HG03095 (cell line): ENCODE measurements around the gene BEND7.
"Not testable (repeated sequence)": the region's sequence is repeated elsewhere in the genome, so short reads cannot be mapped to it uniquely, and the experiment has no call there.

Experiments
- ATAC-seq: cut with Tn5 transposase; IDR thresholded peaks from one replicate; pipeline ENCODE4 v1.9.1; 2021; ENCODE audit warnings: moderate library complexity; ENCODE audit not compliant: unreplicated experiment

BEND7 gene

GRCh38 chr10:13427943-13428342 lies 100.9 kb downstream of the BEND7 start:
- ATAC-seq, result not testable (repeated sequence)

GRCh38 chr10:13425397-13425796 lies 103.4 kb downstream of the BEND7 start:
- ATAC-seq, result no peak

GRCh38 chr10:13422800-13423199 lies 106.0 kb downstream of the BEND7 start:
- no peak for ATAC-seq

GRCh38 chr10:13421382-13421917 lies 107.4 kb downstream of the BEND7 start:
- no peak for ATAC-seq

GRCh38 chr10:13420532-13421307 lies 108.1 kb downstream of the BEND7 start:
- no peak for ATAC-seq

- ATAC-seq, result no peak
Measured at GRCh38 chr10:13417459-13418126, 111.2 kb downstream of the BEND7 start.

- ATAC-seq, result no peak
Measured at GRCh38 chr10:13416760-13417159, 112.1 kb downstream of the BEND7 start.

- no peak for ATAC-seq
Measured at GRCh38 chr10:13414855-13415254, 114.0 kb downstream of the BEND7 start.

GRCh38 chr10:13414137-13414536 lies 114.7 kb downstream of the BEND7 start:
- ATAC-seq, result no peak

GRCh38 chr10:13412894-13413293 lies 115.9 kb downstream of the BEND7 start:
- no peak for ATAC-seq

GRCh38 chr10:13404791-13405190 lies 124.0 kb downstream of the BEND7 start:
- no peak for ATAC-seq

- ATAC-seq, result no peak
Measured at GRCh38 chr10:13404305-13404759, 124.5 kb downstream of the BEND7 start.

GRCh38 chr10:13403426-13403825 lies 125.4 kb downstream of the BEND7 start:
- ATAC-seq, result not testable (repeated sequence)

GRCh38 chr10:13402021-13402420 lies 126.8 kb downstream of the BEND7 start:
- ATAC-seq, result no peak

- no peak for ATAC-seq
Measured at GRCh38 chr10:13401142-13401541, 127.7 kb downstream of the BEND7 start.

GRCh38 chr10:13400196-13400965 lies 128.4 kb downstream of the BEND7 start:
- no peak for ATAC-seq

- no peak for ATAC-seq
Measured at GRCh38 chr10:13399752-13400151, 129.1 kb downstream of the BEND7 start.

GRCh38 chr10:13399236-13399635 lies 129.6 kb downstream of the BEND7 start:
- no peak for ATAC-seq

GRCh38 chr10:13397052-13397451 lies 131.8 kb downstream of the BEND7 start:
- ATAC-seq, result no peak

- ATAC-seq, result no peak
Measured at GRCh38 chr10:13396369-13396768, 132.4 kb downstream of the BEND7 start.

- no peak for ATAC-seq
Measured at GRCh38 chr10:13395540-13395939, 133.3 kb downstream of the BEND7 start.
